ENCODE results near the gene TMEM225. TPM values are rescaled to one million over a fixed set of nuclear protein-coding genes. Genes with fewer than 3 reads are reported as not detected.

The TMEM225 gene
- polyA plus RNA-seq, 1 of the 3 experiments (the other 2 are of a cell fraction), result not detected

DNA sequence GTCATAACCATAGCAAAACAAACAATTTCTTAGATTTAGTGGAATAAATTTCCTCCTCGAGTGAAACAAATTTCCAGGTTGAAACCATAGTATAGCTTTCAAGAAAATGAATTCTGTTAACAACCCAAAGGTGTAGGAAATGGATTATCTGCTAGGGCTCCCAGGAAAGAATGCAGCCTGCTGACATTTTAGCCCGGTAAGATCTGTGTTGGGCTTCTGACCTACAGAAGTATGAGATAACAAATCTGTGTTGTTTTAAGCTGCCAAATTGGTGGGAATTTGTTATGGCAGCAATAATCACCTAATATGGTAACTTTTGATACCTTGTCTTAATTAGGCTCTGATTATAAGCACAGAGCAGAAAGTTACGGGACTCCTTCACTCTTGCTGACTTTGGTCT, 47.3 kb downstream of the TMEM225 start (continued):
- no peak for TF ChIP-seq GATA2 (CRISPR knock-in tag; IDR thresholded peaks at IDR 0.05)

DNA sequence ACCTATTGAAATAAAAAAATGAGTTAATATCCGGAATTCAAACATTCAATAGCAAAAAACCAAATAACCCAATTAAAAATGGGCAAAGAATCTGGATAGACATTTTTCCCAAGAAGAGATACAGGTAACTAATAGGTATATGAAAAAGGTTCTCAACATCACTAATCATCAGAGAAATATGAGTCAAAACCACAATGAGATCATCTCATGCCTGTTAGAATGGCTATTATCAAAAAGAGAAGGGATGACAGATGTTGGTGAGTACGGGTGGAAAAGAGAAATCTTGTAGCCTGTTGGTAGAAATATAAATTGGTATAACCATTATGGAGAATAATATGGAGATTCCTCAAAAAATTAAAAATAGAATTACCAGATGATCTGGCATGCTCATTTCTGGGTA, 52.4 kb downstream of the TMEM225 start:
- H3K27ac ChIP-seq (ENCODE audit: low read depth in 2 of 2, low read length in 1 of 2), result no peak overlapping the region
- no peak overlapping the region for H3K4me3 ChIP-seq (ENCODE audit: low read depth in 2 of 2, low read length in 1 of 2)
- ChIA-PET POLR2A (no interaction called here), CTCF (no interaction called here)
- H4K20me1 ChIP-seq (ENCODE audit: insufficient read depth), result no peaks in the 10 kb centered on the region
- TF ChIP-seq EP300 (IDR thresholded peaks at IDR 0.05; ENCODE audit: borderline replicate concordance in 1 of 2, low read depth in 1 of 2, low read length in 1 of 2) (no peak), CHD2 (IDR thresholded peaks at IDR 0.05; ENCODE audit: low read length, partially characterized antibody) (no peak), ELF1 (IDR thresholded peaks at IDR 0.05) (no peak), GABPA (IDR thresholded peaks at IDR 0.05; ENCODE audit: low read depth) (no peak), RFX5 (IDR thresholded peaks at IDR 0.05; ENCODE audit: low read length) (no peak), YY1 (IDR thresholded peaks at IDR 0.05; ENCODE audit: low read depth) (no peak), TCF12 (IDR thresholded peaks at IDR 0.05) (no peak), RCOR1 (IDR thresholded peaks at IDR 0.05; ENCODE audit: low read length) (no peak), RAD21 (IDR thresholded peaks at IDR 0.05; ENCODE audit: low read length) (no peak), EZH2phosphoT487 (IDR thresholded peaks at IDR 0.05; ENCODE audit: borderline replicate concordance, low read depth) (no peak), MXI1 (IDR thresholded peaks at IDR 0.05; ENCODE audit: low read depth, low read length) (no peak)
- TF ChIP-seq, protein P1, sequence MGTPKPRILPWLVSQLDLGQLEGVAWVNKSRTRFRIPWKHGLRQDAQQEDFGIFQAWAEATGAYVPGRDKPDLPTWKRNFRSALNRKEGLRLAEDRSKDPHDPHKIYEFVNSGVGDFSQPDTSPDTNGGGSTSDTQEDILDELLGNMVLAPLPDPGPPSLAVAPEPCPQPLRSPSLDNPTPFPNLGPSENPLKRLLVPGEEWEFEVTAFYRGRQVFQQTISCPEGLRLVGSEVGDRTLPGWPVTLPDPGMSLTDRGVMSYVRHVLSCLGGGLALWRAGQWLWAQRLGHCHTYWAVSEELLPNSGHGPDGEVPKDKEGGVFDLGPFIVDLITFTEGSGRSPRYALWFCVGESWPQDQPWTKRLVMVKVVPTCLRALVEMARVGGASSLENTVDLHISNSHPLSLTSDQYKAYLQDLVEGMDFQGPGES (IDR thresholded peaks at IDR 0.05; ENCODE audit: low read depth, low read length), result no peak
- TF ChIP-seq, protein P2, sequence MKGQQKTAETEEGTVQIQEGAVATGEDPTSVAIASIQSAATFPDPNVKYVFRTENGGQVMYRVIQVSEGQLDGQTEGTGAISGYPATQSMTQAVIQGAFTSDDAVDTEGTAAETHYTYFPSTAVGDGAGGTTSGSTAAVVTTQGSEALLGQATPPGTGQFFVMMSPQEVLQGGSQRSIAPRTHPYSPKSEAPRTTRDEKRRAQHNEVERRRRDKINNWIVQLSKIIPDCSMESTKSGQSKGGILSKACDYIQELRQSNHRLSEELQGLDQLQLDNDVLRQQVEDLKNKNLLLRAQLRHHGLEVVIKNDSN (IDR thresholded peaks at IDR 0.05; ENCODE audit: borderline replicate concordance, low read depth), result no peak
- no peak overlapping the region for H3K9ac ChIP-seq
- no peaks in the 10 kb centered on the region for H3K79me2 ChIP-seq (ENCODE audit: insufficient read depth)
- no peak for DNase-seq
- WGBS (ENCODE audit: low lambda C conversion rate), result 2% methylated on average over 2 of the region's 2 CpGs
- H3K9me2 ChIP-seq, result no peaks in the 10 kb centered on the region
- no peaks in the 10 kb centered on the region for H3K9me3 ChIP-seq
- H2AFZ ChIP-seq (ENCODE audit: low read depth), result no peak overlapping the region
- no peaks in the 10 kb centered on the region for H3F3A ChIP-seq (replicated peaks; ENCODE audit: insufficient read depth)
- no peaks in the 10 kb centered on the region for H3K27me3 ChIP-seq (ENCODE audit: insufficient read depth)
- no peak overlapping the region for H3K4me2 ChIP-seq
- no peaks in the 10 kb centered on the region for H3K4me1 ChIP-seq (ENCODE audit: control insufficient read depth in 1 of 2, insufficient read depth in 2 of 2, low read depth in 1 of 2, low read length in 1 of 2)
- no peaks in the 10 kb centered on the region for H3K36me3 ChIP-seq (replicated peaks in 1 of 2; ENCODE audit: control insufficient read depth in 1 of 2, insufficient read depth in 2 of 2, low read length in 1 of 2)

Other genes with a start within 250 kb of the TMEM225 start
- gene SCN3B, start 231.0 kb downstream of the TMEM225 start, polyA plus RNA-seq (2012; rRNA removed), result 0.23 and 0.44 TPM in 2 replicates
- 11.3 and 16.2 TPM in 2 replicates for gene ZNF202, start 144.0 kb downstream of the TMEM225 start, polyA plus RNA-seq (2012; rRNA removed)
- gene OR6X1, start 131.2 kb downstream of the TMEM225 start, polyA plus RNA-seq (2012; rRNA removed), result not detected in 2 replicates
- not detected in 2 replicates for gene OR6M1, start 79.3 kb downstream of the TMEM225 start, polyA plus RNA-seq (2012; rRNA removed)
- not detected in 2 replicates for gene OR8D4, start 16.5 kb upstream of the TMEM225 start, polyA plus RNA-seq (2012; rRNA removed)
- not detected in 2 replicates for gene OR4D5, start 53.9 kb upstream of the TMEM225 start, polyA plus RNA-seq (2012; rRNA removed)
- not detected in 2 replicates for gene OR6T1, start 58.2 kb upstream of the TMEM225 start, polyA plus RNA-seq (2012; rRNA removed)
- not detected in 2 replicates for gene OR10S1, start 92.1 kb upstream of the TMEM225 start, polyA plus RNA-seq (2012; rRNA removed)
- gene OR10G6, start 109.5 kb upstream of the TMEM225 start, polyA plus RNA-seq (2012; rRNA removed), result not detected in 2 replicates
- gene OR10G4, start 127.3 kb upstream of the TMEM225 start, polyA plus RNA-seq (2012; rRNA removed), result not detected in 2 replicates
- gene OR10G9, start 137.3 kb upstream of the TMEM225 start, polyA plus RNA-seq (2012; rRNA removed), result not detected in 2 replicates
- not detected in 2 replicates for gene OR10G8, start 141.1 kb upstream of the TMEM225 start, polyA plus RNA-seq (2012; rRNA removed)
- not detected in 2 replicates for gene OR10G7, start 155.7 kb upstream of the TMEM225 start, polyA plus RNA-seq (2012; rRNA removed)
- gene VWA5A, start 229.8 kb upstream of the TMEM225 start, polyA plus RNA-seq (2012; rRNA removed), result 7.6 and 11.7 TPM in 2 replicates